GM03348 (cell line): ENCODE measurements around the gene PAIP2.
A peak's percentile ranks its signal among the peaks of the same experiment; 100 is the strongest.
"Not testable (repeated sequence)": the region's sequence is repeated elsewhere in the genome, so short reads cannot be mapped to it uniquely, and the experiment has no call there.

Experiments used
- DNase-seq: peaks from one replicate; pipeline ENCODE4 v3.0.0; 2012; ENCODE audit warnings: low spot score

PAIP2 gene

DNA sequence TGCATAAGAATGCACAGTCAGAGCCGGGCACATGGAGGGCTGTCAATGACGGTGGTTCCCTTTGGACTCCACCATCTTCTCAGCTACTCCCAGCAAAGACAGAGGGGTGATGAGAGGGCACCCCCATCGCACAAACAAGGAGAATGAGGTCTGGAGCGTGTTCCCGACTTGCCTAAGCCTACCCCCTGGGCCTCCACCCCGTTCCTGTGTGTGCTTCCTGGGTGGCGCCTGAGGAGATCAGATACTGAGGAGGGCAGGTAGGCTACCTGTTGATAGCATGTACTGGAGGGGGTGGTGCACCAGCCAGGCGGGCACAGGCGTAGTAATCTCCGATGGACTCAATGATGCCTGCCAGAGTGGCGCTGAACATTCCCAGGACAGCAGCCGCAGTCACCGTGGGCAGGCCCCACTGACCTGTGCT is 37.3 kb downstream of the PAIP2 start:
- no peak for DNase-seq

DNA sequence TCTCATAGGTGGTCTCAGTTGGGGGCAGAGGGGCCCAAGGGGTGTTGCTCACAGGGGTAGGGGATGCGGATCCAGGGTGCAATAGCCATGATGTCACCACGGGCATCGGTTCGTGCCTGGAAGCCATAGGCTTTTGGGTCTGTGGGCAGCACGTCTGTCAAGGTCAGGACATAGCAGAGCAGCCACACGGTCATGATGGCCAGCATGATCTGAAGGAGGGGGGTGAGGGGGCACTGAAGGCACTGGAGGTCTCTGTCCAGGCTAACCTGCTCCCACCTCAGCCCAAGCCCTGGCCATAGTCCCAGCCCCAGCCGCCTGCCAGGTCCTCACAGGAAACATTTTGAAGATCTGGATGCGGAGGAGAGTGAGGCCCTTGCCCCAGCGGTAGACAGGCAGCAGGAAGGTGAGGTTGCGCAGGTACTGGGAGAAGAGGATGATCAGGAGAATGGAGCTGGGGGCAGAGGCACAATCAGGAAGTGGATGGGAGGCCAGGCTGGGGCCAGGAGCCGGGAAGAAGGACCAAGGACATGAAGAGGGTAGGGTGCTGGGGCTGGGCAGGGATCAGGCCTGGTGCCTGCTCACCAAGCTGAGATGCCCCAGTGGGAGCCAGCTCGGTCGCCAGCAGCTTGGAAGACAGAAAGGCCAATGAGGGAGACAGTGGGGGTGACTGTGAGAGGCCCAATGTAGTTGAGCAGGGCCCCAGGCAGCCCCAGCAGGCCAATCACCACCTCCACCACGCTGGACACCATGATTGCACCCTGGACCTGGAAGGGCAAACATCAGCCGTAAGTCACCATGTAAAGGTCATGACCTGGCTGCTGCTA is 38.2 kb downstream of the PAIP2 start:
- no peak for DNase-seq

DNA sequence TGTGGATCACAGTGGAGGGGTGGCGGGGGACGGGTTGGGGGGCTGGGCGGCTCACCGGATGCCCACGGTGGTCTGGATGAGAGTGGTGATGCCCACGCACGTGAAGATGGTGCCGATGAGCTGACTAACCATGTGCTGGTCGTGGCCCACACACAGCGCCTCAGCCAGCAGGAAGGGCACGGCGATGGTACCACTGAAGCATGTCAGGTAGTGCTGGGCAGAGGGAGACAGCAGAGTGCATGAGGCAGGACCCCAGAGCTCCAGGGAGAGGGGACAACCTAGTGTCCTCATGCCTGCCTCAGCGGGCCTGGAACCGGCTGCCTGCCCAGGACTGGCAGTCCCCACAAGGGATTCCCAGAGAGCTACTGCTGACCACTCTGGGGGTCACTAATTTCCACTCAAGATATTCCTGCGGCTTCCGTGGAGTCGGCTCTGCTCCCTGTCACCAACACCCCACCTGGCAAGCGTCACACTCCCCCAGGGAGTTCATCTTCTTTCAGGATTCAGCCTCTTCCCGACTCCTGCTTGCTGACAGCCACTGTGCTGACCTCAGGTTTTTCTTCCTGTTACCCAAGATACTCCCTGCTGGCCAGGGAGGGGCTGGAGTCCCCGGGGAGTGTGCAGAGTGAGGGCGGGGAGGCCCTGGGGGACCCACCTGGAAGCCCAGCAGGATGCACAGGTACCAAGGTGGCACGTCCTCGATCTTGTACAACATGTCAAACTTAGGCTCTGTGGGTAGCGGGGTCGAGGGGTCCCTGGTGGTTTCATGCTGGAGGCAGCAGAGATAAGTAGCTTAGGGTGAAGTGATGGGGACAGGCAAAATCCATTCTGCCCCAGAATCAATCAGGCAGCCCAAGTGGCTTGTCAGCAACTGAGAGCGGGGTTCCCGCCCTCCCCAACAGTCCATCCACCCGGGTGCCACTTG is 40.4 kb downstream of the PAIP2 start:
- no peak for DNase-seq

DNA sequence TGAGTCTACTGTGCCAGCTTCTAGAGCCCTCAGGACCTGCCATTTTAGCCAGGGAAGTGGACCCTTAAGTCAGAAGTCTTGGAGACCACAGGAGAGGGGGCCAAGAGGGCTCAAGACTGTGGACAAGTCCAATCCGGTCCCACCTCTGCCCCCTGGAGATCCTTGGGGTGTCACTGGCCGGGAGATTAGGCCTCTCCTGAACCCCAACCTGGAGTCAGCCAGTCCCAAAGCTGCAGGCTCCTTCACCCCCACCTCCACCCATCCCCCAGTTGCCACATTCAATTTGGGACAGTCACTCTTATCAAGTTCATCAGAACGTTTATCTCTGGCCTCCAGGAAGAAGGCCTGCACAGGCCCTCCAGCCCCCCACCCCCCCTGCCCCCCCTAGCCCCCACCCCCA is 41.2 kb downstream of the PAIP2 start:
- DNase-seq, result no peak

DNA sequence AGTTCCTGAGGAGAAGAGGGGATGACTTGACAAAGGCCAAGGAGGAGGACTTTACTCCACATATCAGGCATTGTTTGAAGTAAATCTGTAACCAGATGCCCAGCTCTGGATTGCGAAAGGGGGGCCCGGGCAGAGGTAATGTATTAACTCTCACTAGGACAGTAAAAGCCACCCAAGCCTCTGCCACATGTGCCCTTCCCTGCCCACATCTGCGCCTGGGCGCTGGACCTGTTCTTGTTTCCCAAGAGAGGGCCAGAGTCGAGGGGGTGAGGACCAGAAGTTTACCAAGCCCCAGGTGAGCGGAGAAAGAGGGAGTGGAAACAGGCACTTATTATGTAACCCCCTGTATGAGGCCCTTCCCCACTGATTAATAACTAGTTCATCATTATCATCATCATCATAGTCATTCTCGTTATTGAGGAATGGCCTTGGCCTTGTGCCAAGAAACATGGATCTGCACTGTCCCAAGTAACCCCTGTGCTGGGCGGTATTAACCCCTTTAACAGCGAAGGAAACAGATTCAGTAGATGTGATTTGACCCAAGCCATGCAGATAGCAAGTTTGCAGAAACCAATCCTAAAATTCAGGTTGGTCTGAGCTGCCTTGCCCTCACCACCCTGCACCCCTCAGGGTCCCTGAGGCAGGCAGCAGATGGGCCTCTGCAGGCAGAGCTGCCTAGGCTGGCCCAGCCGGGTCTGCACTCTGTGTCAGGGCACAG is 41.8 kb downstream of the PAIP2 start, which contains the start of gene SLC23A1:
TSS of gene SLC23A1 (minus strand) at position 23 of the 718 bp plus-strand sequence. CDS start 44 bp downstream, outside the sequence.
- no peak for DNase-seq

DNA sequence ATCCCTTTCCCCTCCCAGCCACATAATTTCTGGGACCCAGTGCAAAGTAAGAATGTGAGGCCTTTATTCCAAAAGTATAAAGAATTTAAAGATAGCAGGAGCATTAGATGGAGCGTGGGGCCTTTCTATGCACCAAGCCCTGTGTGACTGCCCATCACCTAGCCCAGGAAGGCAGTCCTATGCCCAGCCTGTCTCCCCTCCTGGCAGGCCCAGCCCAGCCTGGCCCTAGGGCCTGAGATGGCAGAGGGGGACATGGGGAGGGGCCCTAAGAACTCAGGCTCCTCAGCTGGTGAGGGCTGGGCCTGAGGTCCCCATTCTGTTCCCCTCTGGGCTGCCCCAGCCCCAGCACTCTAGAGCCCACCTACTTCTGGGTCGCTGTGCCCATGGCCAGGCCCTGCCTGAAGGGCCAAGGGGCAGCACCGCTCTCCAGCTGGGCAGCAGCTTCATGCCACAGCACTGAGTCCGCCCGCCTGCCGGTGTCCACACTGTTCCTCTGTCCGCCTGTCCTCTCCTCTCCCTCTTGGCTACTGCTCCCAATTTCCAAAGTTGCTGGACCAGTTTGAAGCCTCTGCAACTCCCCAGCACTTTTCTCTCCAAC is 42.4 kb downstream of the PAIP2 start:
- no peak for DNase-seq

DNA sequence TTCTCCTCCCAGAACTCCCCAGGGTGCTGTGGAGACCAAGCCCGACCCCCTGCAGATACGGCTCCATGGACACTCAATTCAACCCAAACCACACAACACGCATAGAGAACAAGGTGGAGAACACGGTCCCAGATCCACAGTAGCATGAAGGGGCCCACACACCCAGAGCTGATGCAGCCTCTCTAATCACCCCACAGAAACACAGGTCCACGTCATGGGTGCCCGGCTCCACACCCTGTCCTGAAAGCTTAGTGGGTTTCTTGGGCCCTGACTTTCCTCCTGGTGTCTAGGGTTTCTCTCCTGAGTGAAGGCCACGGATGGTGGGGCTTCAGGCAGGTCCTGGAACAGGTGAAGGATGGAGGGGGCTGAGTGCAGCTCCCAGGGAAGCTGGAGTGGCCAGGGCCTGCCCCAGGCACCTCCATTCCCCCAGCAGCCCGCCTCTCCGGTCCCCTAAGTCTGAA is 43.0 kb downstream of the PAIP2 start:
- no peak for DNase-seq

DNA sequence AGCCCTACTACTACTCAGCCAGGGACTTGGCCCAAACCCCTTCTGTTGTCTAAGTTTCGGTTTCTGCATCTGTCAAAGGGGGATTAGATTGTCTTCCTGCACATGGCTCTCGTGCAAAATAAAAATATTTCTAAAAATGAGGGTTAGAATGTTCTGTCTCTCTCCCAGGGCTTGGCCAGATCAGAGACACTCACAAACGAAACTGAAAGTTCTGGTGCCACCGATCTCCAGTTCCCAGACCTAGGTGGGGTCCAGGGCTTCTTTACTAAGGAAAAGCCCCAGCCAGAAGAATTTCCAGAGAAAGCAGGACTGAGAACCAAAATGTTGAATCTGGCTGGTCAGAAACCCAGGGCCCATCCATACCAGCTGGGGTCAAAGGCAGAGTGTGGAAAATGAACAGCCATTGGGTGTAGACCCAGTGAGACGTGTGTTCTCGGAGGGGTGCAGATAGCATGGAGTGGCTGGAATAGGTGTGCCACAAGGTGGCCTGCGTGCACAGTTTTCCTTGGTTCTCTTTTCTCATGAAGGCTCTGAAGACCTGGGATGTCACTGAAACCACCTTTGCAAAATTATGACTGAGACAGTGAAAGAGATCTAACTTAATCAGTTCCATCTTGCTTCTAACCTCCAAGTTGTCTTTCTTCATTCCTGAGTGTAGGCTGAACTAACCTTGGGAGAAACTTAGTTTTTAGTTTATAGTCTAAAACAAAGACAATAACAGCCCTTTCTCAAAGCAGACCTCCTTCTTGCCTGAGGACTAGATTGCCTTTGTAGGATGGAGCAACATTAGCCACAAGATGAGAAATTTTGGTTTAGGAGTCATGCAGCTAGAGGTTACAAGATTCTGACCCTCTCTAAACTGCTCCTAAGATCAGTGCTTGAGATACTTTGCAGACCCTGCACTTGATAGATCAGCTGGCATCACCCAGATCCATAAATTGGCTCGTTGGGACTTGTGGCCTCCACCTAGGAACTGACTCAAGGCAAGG is 43.7 kb downstream of the PAIP2 start:
- peak; percentile 62 for DNase-seq

DNA sequence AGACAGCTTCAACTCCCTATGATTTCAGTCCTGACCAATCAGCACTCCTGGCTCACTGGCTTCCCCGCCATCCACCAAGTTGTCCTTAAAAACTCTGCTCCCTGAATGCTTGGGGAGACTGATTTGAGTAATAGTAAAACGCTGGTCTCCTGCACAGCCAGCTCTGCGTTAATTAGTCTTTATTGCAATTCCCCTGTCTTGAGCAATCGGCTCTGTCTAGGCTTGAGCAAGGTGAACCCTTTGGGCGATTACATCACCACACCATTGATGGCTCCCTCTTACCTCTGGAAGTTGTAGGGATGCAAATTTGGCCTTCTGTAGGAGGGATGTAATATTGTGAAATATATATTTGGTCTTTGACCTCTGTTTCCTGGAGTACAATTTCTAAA is 44.4 kb downstream of the PAIP2 start:
- no peak for DNase-seq

DNA sequence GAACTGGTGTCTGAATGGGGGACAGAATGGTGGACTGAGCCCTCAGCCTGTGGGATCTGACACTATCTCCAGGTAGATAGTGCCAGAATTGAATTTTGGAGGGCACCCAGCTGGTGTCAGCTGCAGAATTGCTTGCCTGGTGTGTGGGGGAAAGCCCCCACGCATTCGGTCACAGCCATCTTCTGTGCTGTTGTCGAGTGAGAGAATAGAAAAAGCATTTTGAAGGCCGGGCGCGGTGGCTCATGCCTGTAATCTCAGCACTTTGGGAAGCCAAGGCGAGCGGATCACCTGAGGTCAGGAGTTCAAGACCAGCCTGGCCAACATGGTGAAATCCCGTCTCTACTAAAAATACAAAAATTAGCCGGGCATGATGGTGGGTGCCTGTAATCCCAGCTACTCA is 45.3 kb downstream of the PAIP2 start:
- not testable (repeated sequence) for DNase-seq

DNA sequence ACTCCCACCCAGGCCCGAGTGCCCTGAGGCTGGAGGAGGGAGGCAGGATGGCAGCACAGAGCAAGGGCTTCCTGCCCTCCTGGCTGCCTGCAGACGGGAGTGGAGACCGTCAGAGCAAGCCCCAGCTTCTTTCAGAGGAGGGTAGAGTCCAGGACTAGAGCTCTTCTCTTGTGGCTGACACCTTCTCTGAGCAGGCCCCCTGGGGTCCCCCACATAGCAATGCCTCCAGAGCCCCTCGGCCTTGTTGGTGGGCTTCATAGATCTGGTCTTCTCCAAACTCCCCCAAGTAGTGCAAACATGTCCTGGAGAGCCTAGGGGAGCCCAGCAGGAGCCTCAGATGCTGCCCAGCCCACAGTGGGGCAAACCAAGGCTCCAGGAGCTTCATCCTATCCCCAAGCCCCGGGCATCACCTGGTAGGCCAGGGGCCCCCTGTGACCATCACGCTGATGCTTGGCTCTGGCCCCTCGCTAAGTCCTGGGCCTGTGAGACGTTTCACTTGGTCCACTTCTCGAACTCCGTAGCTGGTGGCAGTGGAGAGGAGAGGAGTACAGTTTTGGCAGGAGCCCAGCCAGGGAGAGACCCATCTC is 46.0 kb downstream of the PAIP2 start:
- no peak for DNase-seq

DNA sequence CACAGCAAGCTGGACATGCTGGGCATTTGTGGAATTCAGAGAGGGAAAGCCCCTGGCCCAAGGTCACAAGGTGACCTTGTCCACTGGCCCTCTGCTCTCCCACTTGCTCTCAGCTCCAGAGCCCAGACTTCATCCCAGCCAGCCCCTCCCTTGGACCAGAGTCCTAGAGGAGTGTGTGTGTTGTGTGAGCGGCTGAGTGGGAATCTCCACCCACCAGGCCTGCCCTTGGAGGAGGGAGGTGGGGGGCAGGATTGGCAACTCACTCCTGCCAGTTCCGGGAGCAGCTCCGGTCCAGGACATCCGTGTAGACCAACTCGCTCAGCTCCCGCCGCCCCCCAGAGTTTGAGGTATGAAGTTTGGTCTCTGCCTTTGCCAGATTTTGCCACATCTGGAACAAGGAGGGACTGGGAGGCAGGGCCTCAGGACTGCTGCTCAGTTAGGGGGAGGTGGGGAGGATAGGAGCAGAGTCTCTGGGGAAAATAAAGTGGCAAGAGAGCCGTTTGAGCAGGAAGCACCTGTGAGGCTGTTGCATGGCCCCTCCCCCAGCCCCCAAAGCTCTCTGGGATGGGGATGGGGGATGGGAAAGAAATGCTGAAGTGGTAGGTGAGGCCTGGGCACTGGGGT is 46.7 kb downstream of the PAIP2 start:
- DNase-seq, result peak; percentile 55

DNA sequence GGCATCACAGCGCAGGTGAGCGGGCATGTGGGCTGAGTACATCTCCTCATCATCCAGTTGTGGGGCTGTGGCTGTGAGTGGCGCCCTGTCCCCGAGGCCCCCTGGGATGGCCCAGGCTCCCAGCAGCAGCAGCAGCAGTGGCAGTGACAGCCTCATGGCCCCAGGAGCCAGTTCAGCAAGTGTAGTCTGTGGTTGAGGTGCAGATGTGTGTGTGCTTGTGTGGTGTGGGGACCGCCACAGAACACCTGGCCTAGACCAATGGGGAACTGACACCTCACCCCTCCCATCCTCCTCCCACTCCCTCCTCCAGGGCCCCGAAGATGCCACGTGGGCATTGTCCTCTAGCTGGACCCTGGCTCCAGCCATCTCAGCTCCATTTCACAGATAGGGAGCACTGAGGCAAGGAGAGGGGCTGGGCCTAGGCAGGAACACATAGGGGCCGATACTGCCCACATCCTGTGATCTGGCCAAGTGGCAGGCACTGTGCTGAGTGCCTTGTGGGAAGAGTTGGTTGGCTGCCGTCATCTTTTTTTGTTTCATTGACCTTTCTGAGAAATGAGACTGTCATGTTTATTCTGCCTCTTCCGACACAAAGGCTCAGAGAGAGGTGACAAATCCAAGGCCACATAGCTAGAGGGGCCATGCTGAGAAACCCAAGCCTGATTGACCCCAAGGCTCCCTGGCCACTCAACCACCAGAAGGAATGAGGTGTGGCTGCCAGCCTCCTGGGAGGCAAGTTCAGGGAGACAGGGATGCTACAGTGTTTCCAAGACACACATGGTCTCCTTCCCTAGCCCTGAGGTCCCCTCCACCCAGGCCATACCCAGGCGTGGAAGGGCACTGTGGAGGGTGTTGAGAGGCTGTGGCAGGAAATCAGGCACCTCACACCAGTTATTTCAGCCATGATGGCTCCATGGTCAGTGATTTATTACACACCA is 48.3 kb downstream of the PAIP2 start, which contains the start of gene MZB1:
TSS of gene MZB1 (minus strand) at position 213 of the 938 bp plus-strand sequence. CDS start at position 156, 57 bp downstream.
- no peak for DNase-seq

DNA sequence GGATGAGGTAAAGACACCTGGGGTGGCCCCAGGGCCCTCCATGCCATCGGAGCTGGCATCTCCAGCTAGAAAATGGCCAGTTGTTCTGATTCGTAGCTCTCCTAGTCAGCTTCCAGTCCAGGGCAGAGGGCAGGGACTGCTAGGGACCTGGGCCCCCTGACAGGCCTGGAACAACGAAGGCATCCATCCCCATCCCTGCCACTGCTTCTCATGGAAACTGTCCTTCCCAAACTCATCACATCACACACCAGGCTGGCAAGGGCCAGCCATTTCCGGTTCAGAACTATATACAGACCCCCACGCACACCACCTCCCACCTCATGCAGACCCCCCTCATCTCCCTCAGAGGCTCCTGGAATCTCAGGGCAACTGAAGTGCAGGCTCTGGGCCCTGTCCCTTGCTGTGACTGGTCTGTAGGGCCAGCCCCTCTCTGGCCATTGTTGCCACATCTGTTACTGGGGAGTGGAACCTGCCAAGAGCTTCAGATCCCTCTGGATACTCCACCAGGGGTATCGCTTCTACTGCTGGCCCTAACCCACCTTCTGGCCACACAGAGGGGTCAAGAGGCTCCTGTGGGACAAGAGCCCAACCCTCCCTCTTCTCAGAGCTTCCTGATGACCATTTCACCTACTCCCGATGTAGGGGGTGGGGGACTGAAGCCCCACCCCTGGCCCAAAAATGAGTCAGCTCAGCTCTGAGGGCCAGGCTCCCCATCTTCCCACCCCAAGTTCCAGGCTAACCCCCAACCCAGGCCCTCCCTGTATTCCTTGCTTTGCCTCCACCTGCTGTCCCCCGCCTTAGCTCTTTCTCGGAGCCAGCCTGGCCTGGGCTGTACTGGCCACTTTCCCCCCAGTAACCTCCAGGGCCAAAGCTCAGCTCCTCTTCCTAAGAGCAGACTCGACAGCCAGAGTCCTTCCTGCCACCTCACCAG is 49.2 kb downstream of the PAIP2 start:
- no peak for DNase-seq

DNA sequence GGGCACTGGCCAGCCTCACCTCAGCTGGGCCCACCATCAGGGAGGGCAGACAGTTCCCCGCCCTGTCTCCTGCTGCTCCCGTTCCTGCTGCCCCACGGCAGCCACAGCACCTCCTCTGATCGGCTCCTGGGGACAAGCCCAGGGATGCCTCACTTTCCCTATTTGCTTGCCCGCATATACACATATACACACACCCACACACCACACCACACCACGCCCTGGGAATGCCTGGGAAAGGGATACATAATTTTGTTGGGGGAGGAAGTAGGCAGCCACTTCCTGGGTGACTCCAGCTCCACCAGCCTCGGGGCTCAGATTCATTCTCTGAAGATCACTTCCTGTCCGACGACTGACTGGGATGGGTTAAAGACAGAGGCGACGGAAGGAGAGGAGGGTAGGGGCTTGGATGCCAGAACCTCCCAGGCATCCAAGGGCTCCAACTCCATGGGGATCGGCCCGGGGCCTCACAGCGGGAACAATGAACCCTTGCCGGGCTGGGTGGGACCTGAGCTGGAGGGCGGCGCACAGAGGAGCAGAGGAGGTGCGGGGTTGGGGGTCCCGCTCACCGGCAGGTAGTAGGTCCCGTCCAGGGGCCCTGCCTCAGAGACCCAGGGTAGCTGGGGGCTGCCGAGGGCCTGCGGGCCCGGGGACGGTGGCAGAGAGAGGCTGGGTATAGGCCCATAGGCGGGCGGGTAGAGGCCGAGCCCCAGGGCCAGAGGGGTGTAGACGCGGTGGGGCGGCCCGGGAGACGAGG is 50.1 kb downstream of the PAIP2 start:
- DNase-seq, result no peak

DNA sequence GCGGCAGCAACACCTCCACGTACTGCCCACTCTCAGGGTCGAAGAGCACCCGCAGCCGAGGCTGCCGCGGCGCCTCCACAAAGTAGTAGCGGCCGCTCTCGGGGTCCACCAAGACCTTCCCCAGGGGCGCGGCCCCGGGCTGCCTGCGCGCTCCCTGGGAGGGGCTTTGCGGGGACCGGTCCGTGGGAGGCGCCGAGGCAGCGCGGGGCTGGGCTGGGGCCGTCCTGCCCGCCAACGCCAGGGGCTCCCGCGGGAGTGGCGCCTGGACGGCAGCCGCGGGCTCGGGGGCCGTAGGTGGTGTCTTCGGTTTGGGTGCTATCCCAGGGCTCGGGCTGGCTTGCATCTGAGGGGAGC is 50.6 kb downstream of the PAIP2 start:
- no peak for DNase-seq
